ENCODE results near the gene IL18. TPM values are rescaled to one million over a fixed set of nuclear protein-coding genes. Genes with fewer than 3 reads are reported as not detected.
"Not testable (repeated sequence)": the region's sequence is repeated elsewhere in the genome, so short reads cannot be mapped to it uniquely, and the experiment has no call there.

IL18 gene
- total and polyA plus RNA-seq, 4 donors = 3.0 to 5.2 (median 3.5) TPM

DNA sequence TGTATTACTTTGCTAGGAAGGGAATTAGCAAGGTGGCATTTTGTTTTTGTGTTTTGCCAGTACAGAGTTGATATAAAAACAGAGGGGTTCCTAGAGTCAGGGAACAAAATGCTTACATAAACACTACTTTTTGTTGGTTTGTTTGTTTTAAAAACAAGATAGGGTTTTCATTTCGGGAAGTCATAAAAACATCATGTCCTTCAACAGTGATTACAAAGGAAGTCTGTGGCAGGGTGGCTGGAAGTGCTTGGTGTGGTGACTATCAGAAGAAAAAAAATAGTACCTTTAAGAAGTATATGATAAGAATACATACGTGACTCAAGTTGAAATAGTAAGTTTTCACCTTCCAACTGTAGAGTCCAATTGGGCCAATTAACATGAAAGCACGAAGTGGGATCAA lies 1.2 kb upstream of the IL18 start:
- Histone ChIP-seq H3K36me3 (ENCODE audit: control insufficient read depth in 4 of 4, insufficient read depth in 3 of 4, low read depth in 1 of 4, low read length in 3 of 4) (no peaks in the 10 kb centered on the region), H3K4me1 (ENCODE audit: control insufficient read depth in 4 of 4, insufficient read depth in 4 of 4, low read length in 3 of 4) (peaks cover 3 to 25% (median 13%) of the 10 kb centered on the region in 4 donors), H3K27me3 (ENCODE audit: control insufficient read depth in 4 of 4, insufficient read depth in 4 of 4, low read length in 3 of 4) (no peaks in the 10 kb centered on the region), H3K9me3 (ENCODE audit: control insufficient read depth in 4 of 4, low read length in 3 of 4) (no peaks in the 10 kb centered on the region), H3K27ac (ENCODE audit: low read depth in 1 of 2, low read length in 2 of 2) (no peak overlapping the region), H3K9ac (ENCODE audit: low read depth in 1 of 2, low read length in 2 of 2) (no peak overlapping the region), H3K4me3 (ENCODE audit: low read depth in 1 of 3, low read length in 3 of 3) (no peak overlapping the region)
- DNase-seq (ENCODE audit: low spot score) = no peak
- WGBS = 65% methylated on average over 3 of the region's 3 CpGs
- no peak for TF ChIP-seq RAD21 (IDR thresholded peaks at IDR 0.05)
- TF ChIP-seq HNF4G (IDR thresholded peaks at IDR 0.05) = no peak
- TF ChIP-seq YY1 (IDR thresholded peaks at IDR 0.05) = no peak
- TF ChIP-seq, protein P1, sequence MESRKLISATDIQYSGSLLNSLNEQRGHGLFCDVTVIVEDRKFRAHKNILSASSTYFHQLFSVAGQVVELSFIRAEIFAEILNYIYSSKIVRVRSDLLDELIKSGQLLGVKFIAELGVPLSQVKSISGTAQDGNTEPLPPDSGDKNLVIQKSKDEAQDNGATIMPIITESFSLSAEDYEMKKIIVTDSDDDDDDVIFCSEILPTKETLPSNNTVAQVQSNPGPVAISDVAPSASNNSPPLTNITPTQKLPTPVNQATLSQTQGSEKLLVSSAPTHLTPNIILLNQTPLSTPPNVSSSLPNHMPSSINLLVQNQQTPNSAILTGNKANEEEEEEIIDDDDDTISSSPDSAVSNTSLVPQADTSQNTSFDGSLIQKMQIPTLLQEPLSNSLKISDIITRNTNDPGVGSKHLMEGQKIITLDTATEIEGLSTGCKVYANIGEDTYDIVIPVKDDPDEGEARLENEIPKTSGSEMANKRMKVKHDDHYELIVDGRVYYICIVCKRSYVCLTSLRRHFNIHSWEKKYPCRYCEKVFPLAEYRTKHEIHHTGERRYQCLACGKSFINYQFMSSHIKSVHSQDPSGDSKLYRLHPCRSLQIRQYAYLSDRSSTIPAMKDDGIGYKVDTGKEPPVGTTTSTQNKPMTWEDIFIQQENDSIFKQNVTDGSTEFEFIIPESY (IDR thresholded peaks at IDR 0.05) = no peak
- TF ChIP-seq, protein P2, sequence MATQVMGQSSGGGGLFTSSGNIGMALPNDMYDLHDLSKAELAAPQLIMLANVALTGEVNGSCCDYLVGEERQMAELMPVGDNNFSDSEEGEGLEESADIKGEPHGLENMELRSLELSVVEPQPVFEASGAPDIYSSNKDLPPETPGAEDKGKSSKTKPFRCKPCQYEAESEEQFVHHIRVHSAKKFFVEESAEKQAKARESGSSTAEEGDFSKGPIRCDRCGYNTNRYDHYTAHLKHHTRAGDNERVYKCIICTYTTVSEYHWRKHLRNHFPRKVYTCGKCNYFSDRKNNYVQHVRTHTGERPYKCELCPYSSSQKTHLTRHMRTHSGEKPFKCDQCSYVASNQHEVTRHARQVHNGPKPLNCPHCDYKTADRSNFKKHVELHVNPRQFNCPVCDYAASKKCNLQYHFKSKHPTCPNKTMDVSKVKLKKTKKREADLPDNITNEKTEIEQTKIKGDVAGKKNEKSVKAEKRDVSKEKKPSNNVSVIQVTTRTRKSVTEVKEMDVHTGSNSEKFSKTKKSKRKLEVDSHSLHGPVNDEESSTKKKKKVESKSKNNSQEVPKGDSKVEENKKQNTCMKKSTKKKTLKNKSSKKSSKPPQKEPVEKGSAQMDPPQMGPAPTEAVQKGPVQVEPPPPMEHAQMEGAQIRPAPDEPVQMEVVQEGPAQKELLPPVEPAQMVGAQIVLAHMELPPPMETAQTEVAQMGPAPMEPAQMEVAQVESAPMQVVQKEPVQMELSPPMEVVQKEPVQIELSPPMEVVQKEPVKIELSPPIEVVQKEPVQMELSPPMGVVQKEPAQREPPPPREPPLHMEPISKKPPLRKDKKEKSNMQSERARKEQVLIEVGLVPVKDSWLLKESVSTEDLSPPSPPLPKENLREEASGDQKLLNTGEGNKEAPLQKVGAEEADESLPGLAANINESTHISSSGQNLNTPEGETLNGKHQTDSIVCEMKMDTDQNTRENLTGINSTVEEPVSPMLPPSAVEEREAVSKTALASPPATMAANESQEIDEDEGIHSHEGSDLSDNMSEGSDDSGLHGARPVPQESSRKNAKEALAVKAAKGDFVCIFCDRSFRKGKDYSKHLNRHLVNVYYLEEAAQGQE (IDR thresholded peaks at IDR 0.05) = no peak
- no peak for TF ChIP-seq NR2F2 (IDR thresholded peaks at IDR 0.05)
- TF ChIP-seq GABPA (IDR thresholded peaks at IDR 0.05 in 1 of 2, conservative IDR thresholded peaks at IDR 0.05 in 1 of 2) = no peak
- no peak for TF ChIP-seq HNF4A (conservative IDR thresholded peaks at IDR 0.05)
- TF ChIP-seq JUND (IDR thresholded peaks at IDR 0.05) = no peak
- TF ChIP-seq, protein P3, sequence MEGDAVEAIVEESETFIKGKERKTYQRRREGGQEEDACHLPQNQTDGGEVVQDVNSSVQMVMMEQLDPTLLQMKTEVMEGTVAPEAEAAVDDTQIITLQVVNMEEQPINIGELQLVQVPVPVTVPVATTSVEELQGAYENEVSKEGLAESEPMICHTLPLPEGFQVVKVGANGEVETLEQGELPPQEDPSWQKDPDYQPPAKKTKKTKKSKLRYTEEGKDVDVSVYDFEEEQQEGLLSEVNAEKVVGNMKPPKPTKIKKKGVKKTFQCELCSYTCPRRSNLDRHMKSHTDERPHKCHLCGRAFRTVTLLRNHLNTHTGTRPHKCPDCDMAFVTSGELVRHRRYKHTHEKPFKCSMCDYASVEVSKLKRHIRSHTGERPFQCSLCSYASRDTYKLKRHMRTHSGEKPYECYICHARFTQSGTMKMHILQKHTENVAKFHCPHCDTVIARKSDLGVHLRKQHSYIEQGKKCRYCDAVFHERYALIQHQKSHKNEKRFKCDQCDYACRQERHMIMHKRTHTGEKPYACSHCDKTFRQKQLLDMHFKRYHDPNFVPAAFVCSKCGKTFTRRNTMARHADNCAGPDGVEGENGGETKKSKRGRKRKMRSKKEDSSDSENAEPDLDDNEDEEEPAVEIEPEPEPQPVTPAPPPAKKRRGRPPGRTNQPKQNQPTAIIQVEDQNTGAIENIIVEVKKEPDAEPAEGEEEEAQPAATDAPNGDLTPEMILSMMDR (IDR thresholded peaks at IDR 0.05; ENCODE audit: low read depth, low read length, missing input control) = no peak

DNA sequence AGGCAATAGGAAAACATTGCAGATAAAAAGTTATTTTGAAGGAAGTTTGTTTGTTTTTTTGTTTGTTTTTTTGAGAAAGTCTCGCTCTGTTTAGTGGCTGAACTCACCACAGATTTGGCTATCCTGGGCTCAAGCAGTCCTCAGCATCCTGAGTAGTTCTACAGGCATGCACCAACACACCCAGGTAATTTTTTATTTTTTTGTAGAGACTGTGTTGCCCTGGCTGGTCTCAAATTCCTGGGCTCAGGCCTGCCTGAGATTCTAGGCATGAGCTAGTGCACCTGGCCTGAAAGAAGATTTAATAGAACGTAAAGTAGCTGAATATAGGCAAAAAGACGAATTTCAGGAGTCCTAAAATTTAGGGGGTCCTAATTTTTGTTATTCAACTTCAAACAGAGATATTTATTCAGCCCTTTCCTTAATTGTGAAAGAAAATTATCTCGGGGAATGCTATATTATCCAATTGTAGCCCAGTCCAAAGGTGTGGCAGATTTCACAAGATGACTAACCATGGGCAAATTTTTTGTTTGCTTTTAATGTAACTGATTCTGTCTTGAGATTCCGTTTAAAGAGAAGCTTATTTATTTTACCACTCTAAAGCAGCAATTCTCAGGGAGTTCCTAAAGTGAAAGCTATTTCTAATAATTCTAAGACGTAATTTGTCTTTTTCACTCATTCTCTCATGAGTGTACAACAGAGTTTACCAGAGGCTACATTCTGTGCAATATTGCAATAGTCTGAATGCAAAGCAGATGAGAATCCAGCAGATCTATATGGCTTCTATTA lies 940 bp downstream of the IL18 start:
- no peaks in the 10 kb centered on the region for H3K27me3 ChIP-seq (ENCODE audit: control insufficient read depth in 4 of 4, insufficient read depth in 4 of 4, low read length in 3 of 4)
- peak overlapping the region; percentile 43 to 68 for H3K27ac ChIP-seq (ENCODE audit: low read depth in 1 of 2, low read length in 2 of 2)
- no peak for DNase-seq (ENCODE audit: low spot score)
- peak overlapping the region in 1 of 3 donors; percentile 11 for H3K4me3 ChIP-seq (ENCODE audit: low read depth in 1 of 3, low read length in 3 of 3)
- no peaks in the 10 kb centered on the region for H3K9me3 ChIP-seq (ENCODE audit: control insufficient read depth in 4 of 4, low read length in 3 of 4)
- no peak overlapping the region for H3K9ac ChIP-seq (ENCODE audit: low read depth in 1 of 2, low read length in 2 of 2)
- H3K36me3 ChIP-seq (ENCODE audit: control insufficient read depth in 4 of 4, insufficient read depth in 3 of 4, low read depth in 1 of 4, low read length in 3 of 4) = no peaks in the 10 kb centered on the region
- H3K4me1 ChIP-seq (ENCODE audit: control insufficient read depth in 4 of 4, insufficient read depth in 4 of 4, low read length in 3 of 4) = peaks cover 3 to 25% (median 13%) of the 10 kb centered on the region in 4 donors
- TF ChIP-seq, protein P4, sequence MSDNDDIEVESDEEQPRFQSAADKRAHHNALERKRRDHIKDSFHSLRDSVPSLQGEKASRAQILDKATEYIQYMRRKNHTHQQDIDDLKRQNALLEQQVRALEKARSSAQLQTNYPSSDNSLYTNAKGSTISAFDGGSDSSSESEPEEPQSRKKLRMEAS (IDR thresholded peaks at IDR 0.05) = no peak
- TF ChIP-seq HNF4A (conservative IDR thresholded peaks at IDR 0.05) = peak; percentile 57 to 64
- TF ChIP-seq SP1 (IDR thresholded peaks at IDR 0.05) = no peak
- TF ChIP-seq HNF4G (IDR thresholded peaks at IDR 0.05) = peak; percentile 24
- TF ChIP-seq TAF1 (conservative IDR thresholded peaks at IDR 0.05) = no peak
- peak in 1 of 2 donors; percentile 42 for TF ChIP-seq JUND (IDR thresholded peaks at IDR 0.05)
- 58% methylated on average over 6 of the region's 6 CpGs for whole genome bisulfite sequencing

DNA sequence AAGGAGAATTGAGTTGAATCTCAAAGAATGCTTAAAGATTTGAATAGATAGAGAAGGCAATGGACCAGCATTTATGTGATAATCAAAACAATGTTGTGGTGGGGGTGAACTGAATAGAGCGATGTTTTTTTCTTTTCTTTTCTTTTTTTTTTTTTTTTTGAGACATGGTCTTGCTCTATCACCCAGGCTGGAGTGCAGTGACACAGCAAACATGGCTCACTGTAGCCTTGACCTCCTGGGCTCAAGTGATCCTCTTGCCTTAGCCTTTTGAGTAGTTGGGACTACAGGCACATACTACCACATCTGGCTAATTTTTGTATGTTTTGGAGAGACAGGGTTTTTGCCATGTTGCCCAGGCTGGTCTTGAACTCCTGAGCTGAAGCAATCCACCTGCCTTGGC lies 1.7 kb downstream of the IL18 start:
- H3K27me3 ChIP-seq (ENCODE audit: control insufficient read depth in 4 of 4, insufficient read depth in 4 of 4, low read length in 3 of 4); H3K9me3 ChIP-seq (ENCODE audit: control insufficient read depth in 4 of 4, low read length in 3 of 4); H3K36me3 ChIP-seq (ENCODE audit: control insufficient read depth in 4 of 4, insufficient read depth in 3 of 4, low read depth in 1 of 4, low read length in 3 of 4); DNase-seq (ENCODE audit: low spot score); H3K4me3 ChIP-seq (ENCODE audit: low read depth in 1 of 3, low read length in 3 of 3); H3K27ac ChIP-seq (ENCODE audit: low read depth in 1 of 2, low read length in 2 of 2): not testable (repeated sequence)
- Histone ChIP-seq H3K9ac (ENCODE audit: low read depth in 1 of 2, low read length in 2 of 2) (peak overlapping the region in 1 of 2 donors; percentile 23), H3K4me1 (ENCODE audit: control insufficient read depth in 4 of 4, insufficient read depth in 4 of 4, low read length in 3 of 4) (peaks cover 3 to 25% (median 13%) of the 10 kb centered on the region in 4 donors)
- 98% methylated on average over 1 of the region's 1 CpG for WGBS

Measured in liver (tissue), 9 donors.